Tibial nerve (tissue), 4 donors: Measurements from ENCODE around the gene WFS1.

Source experiments
- CTCF ChIP-seq, 5 experiments: fragments of 200-600 bp in 3 of 5; fragments of 450-650 bp in 2 of 5; sonication (generic) in 3 of 5; IDR thresholded peaks; one replicate each; pipeline ENCODE4 v1.5.1; 2016 to 2019; ENCODE audit warnings: antibody characterized with exemption in 5 of 5, mild to moderate bottlenecking in 3 of 5, moderate library complexity in 2 of 5
- EP300 ChIP-seq, 2 donors: sonication (generic); formaldehyde crosslinking; IDR thresholded peaks; one replicate each; pipeline ENCODE4 v1.6.1; 2017; ENCODE audit warnings: antibody characterized with exemption in 2 of 2, mild to moderate bottlenecking in 1 of 2
- POLR2A ChIP-seq, 2 donors: fragments of 450-650 bp; IDR thresholded peaks; one replicate each; pipeline ENCODE4 v1.6.1; 2017; ENCODE audit warnings: antibody characterized with exemption in 2 of 2, mild to moderate bottlenecking in 2 of 2, moderate library complexity in 2 of 2

- TF ChIP-seq CTCF (IDR thresholded peaks at IDR 0.05): no peak
- no peak for TF ChIP-seq POLR2A (IDR thresholded peaks at IDR 0.05)
- TF ChIP-seq EP300 (IDR thresholded peaks at IDR 0.05): no peak
Observed at GRCh38 chr4:6348408-6348807, 78.8 kb downstream of the WFS1 start.
